RWPE1 (cell line): ENCODE measurements around the gene WTAP.

Source experiments
- CTCF ChIA-PET: fragments of 350-600 bp; sonication (Branson Sonifier 250); formaldehyde crosslinking; extraction: SDS; loops from one replicate; lab custom pipeline; 2021; lab: Yijun Ruan, JAX
- POLR2A ChIA-PET: fragments of 400-600 bp; formaldehyde crosslinking; extraction: SDS; loops from one replicate; lab custom pipeline; 2020; ENCODE audit warnings: antibody characterized with exemption; ENCODE audit not compliant: low non-redundant PET; lab: Yijun Ruan, JAX
- DNase-seq: peaks from one replicate; pipeline ENCODE4 v3.0.0; 2012; ENCODE audit warnings: low spot score
- H3K27ac ChIP-seq: fragments of 450-650 bp; 2 replicates; pipeline ENCODE4 v1.5.1; 2017
- CTCF ChIP-seq: fragments of 450-650 bp; conservative IDR thresholded peaks from 2 replicates; pipeline ENCODE4 v1.5.1; 2017; ENCODE audit warnings: low read depth, mild to moderate bottlenecking

The WTAP gene

GRCh38 chr6:159726918-159727716 is at the start of gene WTAP:
WTAP (plus strand) TSS chr6:159727506; CDS start chr6:159736266, 8,760 bp downstream.
- POLR2A ChIA-PET, result interaction anchor here (0.6 to 1.6 kb wide), 5 partner anchors 8 to 226 kb away, joined by 3 to 8 read pairs (median 5); partner anchors contain the start of genes MRPL18, SOD2 and TCP1
- peak within 1 kb of the TSS; percentile 98 for H3K27ac ChIP-seq
- DNase-seq, result peak; percentile 92
- no peak for TF ChIP-seq CTCF
- CTCF ChIA-PET, result interaction anchor here (0.9 to 1.1 kb wide), 2 partner anchors 34 to 36 kb away, joined by 4 read pairs; partner anchors contain the start of gene SOD2

GRCh38 chr6:159677506-159678165 is 49.7 kb upstream of the WTAP start:
- no peak for TF ChIP-seq CTCF
- CTCF ChIA-PET, result interaction anchor here (0.6 kb wide), 1 partner anchor 450 kb away, joined by 3 read pairs; no protein-coding TSS in a partner anchor
- no peak for DNase-seq
- POLR2A ChIA-PET, result no interaction called here
- no peak overlapping the region for H3K27ac ChIP-seq

- CTCF ChIA-PET, result interaction anchor here (0.6 kb wide), 2 partner anchors 114 to 451 kb away, joined by 3 read pairs; no protein-coding TSS in a partner anchor
- POLR2A ChIA-PET, result no interaction called here
- TF ChIP-seq CTCF, result no peak
- H3K27ac ChIP-seq, result no peak overlapping the region
- no peak for DNase-seq
Observed at GRCh38 chr6:159678574-159678973, 48.7 kb upstream of the WTAP start.

DNA sequence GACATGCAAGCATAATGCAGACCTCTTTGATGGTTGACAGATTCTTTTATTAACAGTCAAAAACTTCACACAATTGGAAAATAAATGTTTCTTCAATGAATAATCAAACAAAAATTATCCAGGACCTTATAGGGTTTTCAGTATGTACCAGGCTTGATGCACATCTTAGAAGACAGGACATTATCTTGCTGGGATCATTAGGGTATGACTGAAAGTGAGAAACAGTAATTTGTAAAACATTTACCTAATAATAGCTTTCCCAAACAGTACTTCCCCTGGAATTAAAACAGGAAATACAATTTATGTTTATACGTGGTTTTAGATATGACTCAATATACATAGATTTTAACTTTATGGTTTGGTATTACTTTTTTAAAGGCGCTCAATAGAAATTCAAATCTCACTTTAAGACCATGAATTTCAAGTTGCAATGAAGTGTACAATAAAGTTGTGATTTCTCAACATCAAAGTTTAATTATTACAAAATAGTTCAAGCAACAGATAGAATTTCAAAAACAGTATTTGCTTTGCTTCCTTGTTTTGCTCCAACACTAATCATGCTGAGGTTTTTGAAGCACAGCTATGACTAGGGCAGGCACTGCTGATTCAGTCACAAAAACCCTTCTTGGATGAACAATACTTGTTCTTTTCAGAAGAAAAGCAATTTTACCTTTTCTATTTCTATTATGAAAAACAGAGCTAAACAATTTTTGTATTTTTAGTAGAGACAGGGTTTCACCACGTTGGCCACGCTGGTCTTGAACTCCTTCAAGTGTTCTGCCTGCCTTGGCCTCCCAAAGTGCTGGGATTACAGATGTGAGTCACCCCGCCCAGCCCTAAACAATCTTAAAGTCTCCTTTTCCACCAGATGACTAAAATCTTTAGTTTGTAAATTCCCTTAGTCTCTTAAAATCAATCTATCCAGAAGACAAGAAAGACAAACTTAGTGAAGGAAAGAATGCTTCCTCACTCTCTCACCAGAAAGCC is 47.9 kb upstream of the WTAP start:
- DNase-seq, result no peak
- CTCF ChIA-PET, result interaction anchor here (0.6 to 1.1 kb wide), 3 partner anchors 289 to 1243 kb away, joined by 3 to 4 read pairs (median 4); no protein-coding TSS in a partner anchor
- H3K27ac ChIP-seq, result no peak overlapping the region
- TF ChIP-seq CTCF, result no peak
- POLR2A ChIA-PET, result interaction anchor here (0.6 kb wide), 1 partner anchor 87 kb away, joined by 3 read pairs; no protein-coding TSS in a partner anchor

- H3K27ac ChIP-seq, result no peak overlapping the region
- DNase-seq, result no peak
- ChIA-PET CTCF (interaction anchor here (0.6 to 1.1 kb wide), 2 partner anchors 427 to 1243 kb away, joined by 3 to 4 read pairs; no protein-coding TSS in a partner anchor), POLR2A (interaction anchor here (0.6 kb wide), 1 partner anchor 86 kb away, joined by 3 read pairs; no protein-coding TSS in a partner anchor)
- TF ChIP-seq CTCF, result no peak
Observed at GRCh38 chr6:159680104-159680503, 47.2 kb upstream of the WTAP start.
